GM21576 (cell line): ENCODE data around the gene ERN1.

Experiments
- ATAC-seq: cut with Tn5 transposase; IDR thresholded peaks from one replicate; pipeline ENCODE4 v1.9.1; 2021; ENCODE audit warnings: mild to moderate bottlenecking, moderate library complexity; ENCODE audit not compliant: unreplicated experiment

ERN1 gene

GRCh38 chr17:63993368-63993985, 136.5 kb downstream of the ERN1 start:
- ATAC-seq: no peak

GRCh38 chr17:63991611-63992010, 138.3 kb downstream of the ERN1 start:
- no peak for ATAC-seq

GRCh38 chr17:63989622-63990345, 140.2 kb downstream of the ERN1 start:
- ATAC-seq: no peak
